RWPE1 (cell line): ENCODE results near the gene GJB6.

Experiments
- CTCF ChIA-PET: fragments of 350-600 bp; sonication (Branson Sonifier 250); formaldehyde crosslinking; extraction: SDS; loops from one replicate; lab custom pipeline; 2021; lab: Yijun Ruan, JAX
- POLR2A ChIA-PET: fragments of 400-600 bp; formaldehyde crosslinking; extraction: SDS; loops from one replicate; lab custom pipeline; 2020; ENCODE audit warnings: antibody characterized with exemption; ENCODE audit not compliant: low non-redundant PET; lab: Yijun Ruan, JAX
- DNase-seq: peaks from one replicate; pipeline ENCODE4 v3.0.0; 2012; ENCODE audit warnings: low spot score
- H3K27ac ChIP-seq: fragments of 450-650 bp; 2 replicates; pipeline ENCODE4 v1.5.1; 2017
- TF ChIP-seq, protein P1 (sequence below): fragments of 450-650 bp; conservative IDR thresholded peaks from 2 replicates; pipeline ENCODE4 v1.5.1; 2017; ENCODE audit warnings: low read depth, mild to moderate bottlenecking

GJB6 gene

DNA sequence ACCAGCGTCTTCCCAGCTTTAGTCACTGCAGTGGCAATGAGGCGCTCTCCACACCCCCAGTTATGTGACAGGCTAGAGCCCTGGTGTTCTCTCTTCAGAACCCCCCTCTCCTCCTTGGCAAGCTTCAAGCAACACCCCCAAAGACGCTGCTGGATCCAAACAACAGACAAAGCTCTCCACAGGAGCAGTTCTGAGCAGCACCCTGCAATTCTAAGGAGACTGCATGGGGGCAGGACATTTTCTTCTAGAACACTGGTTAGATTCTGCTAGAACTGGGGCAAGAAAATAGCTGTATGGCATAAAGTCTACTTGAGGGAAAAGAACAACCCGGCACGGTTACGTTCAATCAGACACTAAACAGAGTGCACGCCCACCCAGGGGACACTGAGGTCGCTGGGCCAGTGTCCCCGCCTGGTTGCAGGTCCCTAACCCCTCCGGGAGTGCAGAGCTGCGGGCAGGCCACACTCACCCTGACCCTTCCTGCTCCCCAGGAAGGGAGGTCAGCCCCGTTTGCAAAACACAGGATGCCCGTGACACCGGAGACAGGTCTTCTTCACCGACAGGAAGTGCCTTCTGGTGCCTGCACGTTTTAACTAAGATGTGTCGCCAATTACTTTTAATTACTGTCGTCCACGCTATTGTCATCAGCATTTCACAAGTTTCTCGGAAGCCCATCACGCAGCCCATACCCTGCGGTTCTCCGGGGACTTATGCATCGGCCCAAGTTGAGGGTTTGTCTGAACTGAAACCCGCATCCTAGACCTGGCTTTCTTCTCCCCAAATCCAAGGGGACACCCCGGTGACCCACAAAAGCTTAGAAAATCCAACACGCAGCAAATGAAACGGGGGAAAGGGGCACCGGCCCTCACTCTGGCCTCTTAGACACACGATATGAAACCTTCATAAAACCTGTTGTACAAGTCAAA is 943 bp downstream of the GJB6 start:
- DNase-seq, result no peak
- TF ChIP-seq, protein P1, sequence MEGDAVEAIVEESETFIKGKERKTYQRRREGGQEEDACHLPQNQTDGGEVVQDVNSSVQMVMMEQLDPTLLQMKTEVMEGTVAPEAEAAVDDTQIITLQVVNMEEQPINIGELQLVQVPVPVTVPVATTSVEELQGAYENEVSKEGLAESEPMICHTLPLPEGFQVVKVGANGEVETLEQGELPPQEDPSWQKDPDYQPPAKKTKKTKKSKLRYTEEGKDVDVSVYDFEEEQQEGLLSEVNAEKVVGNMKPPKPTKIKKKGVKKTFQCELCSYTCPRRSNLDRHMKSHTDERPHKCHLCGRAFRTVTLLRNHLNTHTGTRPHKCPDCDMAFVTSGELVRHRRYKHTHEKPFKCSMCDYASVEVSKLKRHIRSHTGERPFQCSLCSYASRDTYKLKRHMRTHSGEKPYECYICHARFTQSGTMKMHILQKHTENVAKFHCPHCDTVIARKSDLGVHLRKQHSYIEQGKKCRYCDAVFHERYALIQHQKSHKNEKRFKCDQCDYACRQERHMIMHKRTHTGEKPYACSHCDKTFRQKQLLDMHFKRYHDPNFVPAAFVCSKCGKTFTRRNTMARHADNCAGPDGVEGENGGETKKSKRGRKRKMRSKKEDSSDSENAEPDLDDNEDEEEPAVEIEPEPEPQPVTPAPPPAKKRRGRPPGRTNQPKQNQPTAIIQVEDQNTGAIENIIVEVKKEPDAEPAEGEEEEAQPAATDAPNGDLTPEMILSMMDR, result no peak
- H3K27ac ChIP-seq, result no peak overlapping the region
- ChIA-PET POLR2A (no interaction called here), CTCF (no interaction called here)

DNA sequence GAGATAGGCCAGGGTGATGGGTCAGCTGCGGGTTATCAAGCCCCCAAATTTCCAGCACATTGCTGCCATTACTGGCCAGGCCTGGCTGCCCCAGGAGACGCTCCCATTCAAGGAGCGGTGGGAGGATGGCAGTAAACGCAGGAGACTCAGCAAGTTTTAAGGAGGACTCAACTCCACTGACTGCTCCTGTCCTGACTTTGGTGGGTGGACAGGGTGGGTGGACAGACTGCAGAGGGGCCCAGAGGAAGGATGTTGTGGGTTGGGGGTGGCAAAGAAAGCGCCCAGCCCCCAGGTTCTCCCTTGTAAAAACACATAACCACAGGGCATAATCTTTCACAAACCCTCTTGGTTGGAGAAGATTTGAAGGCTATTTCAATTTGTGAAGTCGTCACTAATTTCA is 4.4 kb downstream of the GJB6 start:
- CTCF ChIA-PET, result interaction anchor here (0.5 to 0.8 kb wide), 2 partner anchors 11 to 34 kb away, joined by 3 to 4 read pairs; no protein-coding TSS in a partner anchor
- H3K27ac ChIP-seq, result no peak overlapping the region
- DNase-seq, result no peak
- TF ChIP-seq, protein P1, result no peak
- POLR2A ChIA-PET, result interaction anchor here (0.7 kb wide), 1 partner anchor 54 kb away, joined by 4 read pairs; no protein-coding TSS in a partner anchor

DNA sequence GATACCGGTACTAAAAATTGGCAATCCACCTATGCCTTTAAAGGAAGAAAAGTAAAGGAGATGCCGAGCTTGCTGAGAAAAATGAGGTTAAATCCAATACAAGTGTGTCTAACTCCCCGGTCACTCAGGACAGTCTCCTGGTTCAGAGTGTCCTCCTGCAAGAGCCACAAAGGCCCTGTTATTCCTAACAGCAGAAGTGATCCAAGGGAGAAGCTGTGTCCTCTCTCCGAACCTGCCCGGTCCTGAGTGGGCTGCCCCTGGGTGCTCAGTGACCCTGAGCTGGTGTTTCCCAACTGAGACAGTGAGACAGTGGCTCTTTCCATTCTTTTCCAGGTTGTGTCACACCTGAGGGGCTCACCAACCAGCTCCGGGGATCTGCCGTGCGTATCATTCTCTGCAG is 4.8 kb downstream of the GJB6 start:
- POLR2A ChIA-PET, result no interaction called here
- no peak for DNase-seq
- no peak overlapping the region for H3K27ac ChIP-seq
- CTCF ChIA-PET, result interaction anchor here (0.6 to 0.8 kb wide), 2 partner anchors 11 to 44 kb away, joined by 3 to 4 read pairs; no protein-coding TSS in a partner anchor
- TF ChIP-seq, protein P1, result no peak

DNA sequence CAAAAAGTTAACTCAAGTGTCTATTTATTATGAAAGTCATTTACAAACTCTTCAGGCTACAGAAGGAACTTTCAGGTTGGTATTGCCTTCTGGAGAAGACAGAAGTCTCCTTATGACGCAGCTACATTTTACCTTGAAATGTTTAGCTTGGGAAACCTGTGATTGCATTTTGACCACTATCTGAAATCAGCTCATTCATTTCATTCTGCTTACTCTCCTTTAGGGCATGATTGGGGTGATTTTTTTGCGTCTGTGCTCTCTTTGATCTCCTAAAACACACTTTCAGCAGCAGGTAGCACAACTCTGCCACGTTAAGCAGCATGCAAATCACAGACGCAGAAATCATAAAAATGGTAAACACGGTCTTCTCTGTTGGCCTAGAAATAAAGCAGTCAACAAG is 9.6 kb downstream of the GJB6 start:
- H3K27ac ChIP-seq, result no peak overlapping the region
- DNase-seq, result no peak
- CTCF ChIA-PET, result interaction anchor here (0.7 kb wide), 1 partner anchor 95 kb away, joined by 3 read pairs; no protein-coding TSS in a partner anchor
- TF ChIP-seq, protein P1, result no peak
- POLR2A ChIA-PET, result no interaction called here

DNA sequence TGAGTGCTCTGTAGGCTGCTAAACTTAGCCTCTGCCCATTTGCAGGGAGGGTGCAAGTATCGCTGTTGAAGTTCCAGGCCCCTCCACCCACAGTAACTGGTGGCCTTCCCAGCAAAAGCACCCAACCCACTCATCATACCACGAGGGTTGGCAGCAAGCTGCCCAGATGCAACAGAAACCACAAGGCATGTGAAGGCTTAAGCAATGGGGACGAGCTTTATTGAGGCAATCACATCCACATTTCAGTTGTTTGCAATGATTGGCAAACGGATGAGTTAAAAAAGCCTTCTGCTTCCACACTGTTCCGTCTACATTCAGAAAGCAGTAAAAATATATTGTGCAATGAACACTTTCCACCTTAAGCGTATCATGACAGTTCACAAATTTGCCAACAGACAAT is 10.3 kb downstream of the GJB6 start:
- no peak overlapping the region for H3K27ac ChIP-seq
- TF ChIP-seq, protein P1, result no peak
- no peak for DNase-seq
- ChIA-PET CTCF (no interaction called here), POLR2A (no interaction called here)

DNA sequence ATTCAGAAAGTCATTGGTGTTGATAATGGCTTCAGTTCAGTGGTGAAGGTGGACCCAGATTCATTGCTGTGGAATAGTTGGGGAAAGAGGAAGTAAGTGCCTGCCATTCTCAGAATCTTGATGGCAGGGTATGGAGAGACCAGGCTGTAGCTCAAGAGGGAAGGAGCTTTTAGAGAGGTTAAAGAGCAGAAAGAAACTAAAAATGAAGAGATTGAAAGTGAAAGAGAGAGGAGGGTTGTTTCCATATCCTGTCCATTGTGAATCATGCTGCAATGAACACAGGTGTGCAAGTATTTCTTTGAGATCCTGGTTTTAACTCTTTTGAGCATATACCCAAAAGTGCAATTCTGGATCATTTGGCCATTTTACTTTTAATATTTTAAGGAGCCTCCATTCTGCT is 12.5 kb downstream of the GJB6 start:
- ChIA-PET CTCF (no interaction called here), POLR2A (no interaction called here)
- TF ChIP-seq, protein P1, result no peak
- no peak overlapping the region for H3K27ac ChIP-seq
- no peak for DNase-seq
